ENCODE data around the gene COPZ1.

COPZ1 gene

DNA sequence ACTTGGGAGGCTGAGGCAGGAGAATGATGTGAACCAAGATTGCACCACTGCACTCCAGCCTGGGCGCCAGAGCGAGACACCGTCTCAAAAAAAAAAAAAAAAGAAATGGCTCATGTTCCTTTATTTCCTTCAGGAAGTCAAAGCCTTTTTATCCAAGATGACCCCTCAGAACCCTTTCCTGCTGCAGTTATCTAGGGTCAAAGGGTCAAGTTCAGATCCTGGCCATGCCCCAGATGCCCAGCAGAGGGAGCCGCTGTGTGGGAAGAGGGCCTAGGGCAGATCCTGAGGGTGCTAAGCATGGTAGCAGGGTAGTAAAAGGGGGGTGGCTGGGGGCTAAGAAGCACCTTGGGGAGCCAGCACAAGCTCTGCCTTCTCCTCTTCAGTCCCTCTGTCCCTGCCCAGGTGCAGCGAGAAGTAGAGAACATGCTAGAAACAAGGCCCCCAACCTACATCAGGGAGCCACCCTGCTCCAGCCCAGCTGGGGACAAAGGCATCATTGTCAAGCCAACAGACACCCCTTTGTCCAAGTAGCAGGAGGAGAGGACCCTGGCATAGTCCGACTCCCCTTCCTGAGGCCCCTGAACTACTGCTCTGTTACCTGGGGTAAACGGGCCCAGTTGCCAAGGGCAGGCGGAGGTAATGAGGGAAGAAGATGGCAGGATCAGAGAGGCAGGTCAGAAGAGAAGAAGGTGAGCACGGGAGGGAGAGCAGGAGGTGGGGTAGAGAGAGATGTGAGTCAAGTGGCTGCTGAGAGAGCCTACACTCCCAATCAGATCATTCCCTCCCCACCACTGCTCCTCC is 30.6 kb upstream of the COPZ1 start:
- no peaks in the 10 kb centered on the region for H3K36me3 ChIP-seq (ENCODE audit: control insufficient read depth in 5 of 5, insufficient read depth in 5 of 5, low read length in 5 of 5)
- H3K4me1 ChIP-seq (ENCODE audit: control insufficient read depth in 5 of 5, insufficient read depth in 5 of 5, low read length in 5 of 5) = peaks cover 0 to 2% (median 0%) of the 10 kb centered on the region in 5 donors
- H3K27me3 ChIP-seq (ENCODE audit: control insufficient read depth in 5 of 5, insufficient read depth in 4 of 5, low read length in 5 of 5) = peaks cover 3 to 8% (median 4%) of the 10 kb centered on the region in 5 donors
- no peaks in the 10 kb centered on the region for H3K9me3 ChIP-seq (ENCODE audit: control insufficient read depth in 5 of 5, low read length in 5 of 5)
- H3K9ac ChIP-seq (ENCODE audit: low read length in 5 of 5) = no peak overlapping the region
- H3K4me3 ChIP-seq (ENCODE audit: low read depth in 1 of 5, low read length in 5 of 5) = no peak overlapping the region
- no peak overlapping the region for H3K27ac ChIP-seq (ENCODE audit: low read depth, low read length)

DNA sequence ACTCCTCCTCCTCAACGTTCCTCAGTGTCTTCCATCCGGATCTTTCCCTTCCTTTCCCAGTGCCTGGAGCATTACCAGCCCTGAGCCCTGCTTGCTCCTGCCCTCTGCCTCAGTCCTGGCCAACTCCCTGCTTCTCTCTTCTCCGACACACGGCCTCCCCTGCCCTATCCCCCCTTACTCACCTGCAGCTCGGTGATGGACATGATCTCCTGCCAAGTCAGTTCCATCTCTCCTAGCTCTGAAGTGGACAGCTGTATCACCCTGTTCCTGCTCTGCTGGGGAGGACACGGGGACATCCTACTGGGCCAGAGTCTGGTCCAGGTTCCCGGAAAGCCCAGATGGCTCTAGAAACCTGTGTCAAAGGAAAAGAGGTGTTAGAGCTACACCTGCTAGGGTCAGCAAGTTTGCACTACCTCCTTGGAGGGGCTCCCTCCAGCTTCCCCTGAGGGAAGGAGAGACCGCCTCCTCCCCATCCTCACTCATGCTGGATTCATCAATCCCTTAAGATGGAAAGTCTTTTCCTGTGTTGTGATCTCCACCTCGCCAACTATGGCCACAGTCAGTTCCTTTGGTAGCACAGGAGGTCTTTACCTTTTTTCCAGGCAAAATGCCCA is 29.9 kb upstream of the COPZ1 start:
- Histone ChIP-seq H3K27ac (ENCODE audit: low read depth, low read length) (no peak overlapping the region), H3K27me3 (ENCODE audit: control insufficient read depth in 5 of 5, insufficient read depth in 4 of 5, low read length in 5 of 5) (peaks cover 6 to 11% (median 7%) of the 10 kb centered on the region in 5 donors), H3K4me1 (ENCODE audit: control insufficient read depth in 5 of 5, insufficient read depth in 5 of 5, low read length in 5 of 5) (peaks cover 0 to 2% (median 0%) of the 10 kb centered on the region in 5 donors), H3K9ac (ENCODE audit: low read length in 5 of 5) (no peak overlapping the region), H3K9me3 (ENCODE audit: control insufficient read depth in 5 of 5, low read length in 5 of 5) (no peaks in the 10 kb centered on the region), H3K4me3 (ENCODE audit: low read depth in 1 of 5, low read length in 5 of 5) (no peak overlapping the region), H3K36me3 (ENCODE audit: control insufficient read depth in 5 of 5, insufficient read depth in 5 of 5, low read length in 5 of 5) (no peaks in the 10 kb centered on the region)

DNA sequence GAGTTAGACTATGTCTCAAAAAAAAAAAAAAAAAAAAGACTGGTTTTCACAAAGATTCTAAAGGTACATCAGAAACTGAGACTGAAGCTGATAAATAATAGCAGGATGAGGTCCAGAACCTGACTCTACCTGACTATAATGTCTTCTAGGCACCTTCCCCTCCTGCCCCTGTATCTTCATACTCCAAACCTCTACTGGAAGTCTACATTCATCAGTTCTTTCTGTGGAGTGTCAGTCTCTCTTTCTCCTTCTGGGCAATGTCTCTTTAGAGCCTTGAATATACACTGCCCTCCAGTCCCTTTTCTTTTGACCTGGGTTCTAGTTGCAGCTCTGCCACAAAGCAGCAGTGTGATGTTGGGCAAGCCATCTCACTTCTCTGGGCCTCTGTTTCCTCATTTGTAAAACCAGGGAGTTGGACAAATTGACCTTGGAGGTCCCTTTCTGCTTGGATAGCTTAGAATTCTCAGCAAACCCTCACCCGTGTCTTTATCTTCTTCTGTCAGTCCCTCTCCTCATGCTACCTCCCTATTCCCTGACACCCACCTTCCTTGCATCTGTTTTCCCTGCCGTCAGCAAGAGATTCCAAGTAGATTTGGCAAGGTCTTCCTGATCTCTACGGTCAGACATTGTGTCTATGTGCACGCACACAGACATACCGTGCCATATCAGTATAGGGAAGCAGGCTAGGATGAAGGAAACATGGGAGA is 28.4 kb upstream of the COPZ1 start:
- Histone ChIP-seq H3K4me3 (ENCODE audit: low read depth in 1 of 5, low read length in 5 of 5) (no peak overlapping the region), H3K9me3 (ENCODE audit: control insufficient read depth in 5 of 5, low read length in 5 of 5) (no peaks in the 10 kb centered on the region), H3K4me1 (ENCODE audit: control insufficient read depth in 5 of 5, insufficient read depth in 5 of 5, low read length in 5 of 5) (peaks cover 2 to 13% (median 7%) of the 10 kb centered on the region in 5 donors), H3K36me3 (ENCODE audit: control insufficient read depth in 5 of 5, insufficient read depth in 5 of 5, low read length in 5 of 5) (no peaks in the 10 kb centered on the region), H3K27me3 (ENCODE audit: control insufficient read depth in 5 of 5, insufficient read depth in 4 of 5, low read length in 5 of 5) (peaks cover 9 to 24% (median 17%) of the 10 kb centered on the region in 5 donors), H3K27ac (ENCODE audit: low read depth, low read length) (no peak overlapping the region), H3K9ac (ENCODE audit: low read length in 5 of 5) (no peak overlapping the region)

DNA sequence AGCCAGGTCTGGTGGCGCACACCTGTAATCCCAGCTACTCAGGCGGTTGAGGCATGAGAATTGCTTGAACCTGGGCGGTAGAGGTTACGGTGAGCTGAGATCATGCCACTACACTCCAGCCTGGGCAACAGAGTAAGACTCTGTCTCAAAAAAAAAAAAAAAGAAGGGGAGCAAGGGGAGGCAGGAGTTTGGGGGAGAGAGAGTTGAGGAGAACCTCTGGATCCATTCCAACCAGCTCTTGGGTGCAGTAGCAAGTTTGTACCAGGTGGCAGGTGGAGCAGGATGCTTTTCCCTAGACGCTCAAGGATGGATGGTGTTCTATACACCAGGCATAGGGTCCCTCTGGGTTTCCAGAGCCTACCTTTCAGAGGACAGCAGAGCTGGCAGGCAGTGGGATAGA is 26.0 kb upstream of the COPZ1 start:
- Histone ChIP-seq H3K9me3 (ENCODE audit: control insufficient read depth in 5 of 5, low read length in 5 of 5) (no peaks in the 10 kb centered on the region), H3K27me3 (ENCODE audit: control insufficient read depth in 5 of 5, insufficient read depth in 4 of 5, low read length in 5 of 5) (peaks cover 9 to 24% (median 17%) of the 10 kb centered on the region in 5 donors), H3K4me1 (ENCODE audit: control insufficient read depth in 5 of 5, insufficient read depth in 5 of 5, low read length in 5 of 5) (peaks cover 2 to 16% (median 8%) of the 10 kb centered on the region in 5 donors), H3K9ac (ENCODE audit: low read length in 5 of 5) (no peak overlapping the region), H3K36me3 (ENCODE audit: control insufficient read depth in 5 of 5, insufficient read depth in 5 of 5, low read length in 5 of 5) (no peaks in the 10 kb centered on the region), H3K27ac (ENCODE audit: low read depth, low read length) (no peak overlapping the region), H3K4me3 (ENCODE audit: low read depth in 1 of 5, low read length in 5 of 5) (no peak overlapping the region)

DNA sequence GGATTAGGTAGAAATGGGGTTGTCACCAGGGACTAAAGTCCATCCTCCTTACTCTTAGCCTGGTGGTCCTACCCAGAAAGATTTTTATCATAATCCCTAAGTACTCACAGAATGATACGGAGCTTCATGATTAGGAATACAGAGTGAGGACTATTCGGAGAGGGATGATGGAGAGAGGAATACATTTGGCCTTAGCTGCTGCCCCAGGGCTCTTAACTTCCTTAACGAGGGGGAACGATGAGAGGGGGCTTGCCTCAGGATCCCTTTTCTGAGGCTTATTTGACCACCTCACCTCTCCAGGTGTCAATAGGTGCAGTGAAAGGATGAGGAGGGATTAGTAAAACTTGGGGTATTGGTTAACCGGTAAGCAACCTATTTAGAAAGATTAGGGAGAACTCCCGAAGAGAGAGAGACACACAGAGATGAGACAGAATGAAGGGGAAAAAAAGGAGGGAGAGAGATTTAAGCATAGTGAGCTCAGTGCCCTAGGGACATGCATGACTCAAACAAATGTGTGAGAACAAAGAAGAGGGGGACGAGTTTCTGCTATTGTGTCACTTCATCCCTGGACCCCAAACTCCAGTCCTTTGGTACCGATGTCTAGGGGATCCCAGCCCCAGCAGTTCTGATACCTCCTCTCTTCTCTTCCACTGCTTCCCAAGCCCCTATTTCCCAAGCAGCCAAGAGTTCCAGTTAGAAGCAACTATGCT is 25.3 kb upstream of the COPZ1 start:
- no peaks in the 10 kb centered on the region for H3K36me3 ChIP-seq (ENCODE audit: control insufficient read depth in 5 of 5, insufficient read depth in 5 of 5, low read length in 5 of 5)
- H3K9me3 ChIP-seq (ENCODE audit: control insufficient read depth in 5 of 5, low read length in 5 of 5) = no peaks in the 10 kb centered on the region
- H3K9ac ChIP-seq (ENCODE audit: low read length in 5 of 5) = no peak overlapping the region
- H3K27me3 ChIP-seq (ENCODE audit: control insufficient read depth in 5 of 5, insufficient read depth in 4 of 5, low read length in 5 of 5) = peaks cover 9 to 24% (median 17%) of the 10 kb centered on the region in 5 donors
- no peak overlapping the region for H3K27ac ChIP-seq (ENCODE audit: low read depth, low read length)
- peak overlapping the region in 1 of 5 donors; percentile 1 for H3K4me3 ChIP-seq (ENCODE audit: low read depth in 1 of 5, low read length in 5 of 5)
- H3K4me1 ChIP-seq (ENCODE audit: control insufficient read depth in 5 of 5, insufficient read depth in 5 of 5, low read length in 5 of 5) = peaks cover 0 to 23% (median 15%) of the 10 kb centered on the region in 5 donors

DNA sequence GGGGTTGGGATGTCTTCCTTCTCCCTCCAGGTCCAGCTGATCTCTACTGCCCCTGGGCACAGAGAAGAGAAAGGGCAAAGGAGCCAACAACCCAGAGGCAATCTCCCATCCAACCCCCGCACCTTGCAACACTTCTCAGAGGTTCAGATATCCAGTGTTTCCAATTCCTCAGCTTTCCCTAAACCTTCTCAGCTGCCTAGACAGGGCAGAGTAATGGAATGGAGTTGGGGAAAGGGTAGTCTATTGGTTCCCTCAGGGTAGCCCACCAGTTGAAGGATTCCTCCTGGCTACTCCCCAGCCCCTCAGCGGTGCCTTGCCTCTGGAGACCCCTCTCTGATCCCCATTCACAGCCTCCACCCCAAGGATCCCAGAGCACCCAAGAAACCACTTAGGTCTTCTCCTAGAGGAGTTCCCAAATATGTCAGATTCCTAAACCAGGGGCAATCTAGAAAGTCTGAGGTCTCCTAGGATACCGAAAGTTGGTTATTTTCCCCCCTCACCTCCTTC is 24.7 kb upstream of the COPZ1 start:
- H3K4me1 ChIP-seq (ENCODE audit: control insufficient read depth in 5 of 5, insufficient read depth in 5 of 5, low read length in 5 of 5) = peaks cover 0 to 23% (median 15%) of the 10 kb centered on the region in 5 donors
- no peak overlapping the region for H3K27ac ChIP-seq (ENCODE audit: low read depth, low read length)
- peaks cover 9 to 24% (median 17%) of the 10 kb centered on the region in 5 donors for H3K27me3 ChIP-seq (ENCODE audit: control insufficient read depth in 5 of 5, insufficient read depth in 4 of 5, low read length in 5 of 5)
- H3K36me3 ChIP-seq (ENCODE audit: control insufficient read depth in 5 of 5, insufficient read depth in 5 of 5, low read length in 5 of 5) = no peaks in the 10 kb centered on the region
- no peaks in the 10 kb centered on the region for H3K9me3 ChIP-seq (ENCODE audit: control insufficient read depth in 5 of 5, low read length in 5 of 5)
- H3K9ac ChIP-seq (ENCODE audit: low read length in 5 of 5) = no peak overlapping the region
- H3K4me3 ChIP-seq (ENCODE audit: low read depth in 1 of 5, low read length in 5 of 5) = peak overlapping the region in 3 of 5 donors; percentile 17 to 42 (median 23)

DNA sequence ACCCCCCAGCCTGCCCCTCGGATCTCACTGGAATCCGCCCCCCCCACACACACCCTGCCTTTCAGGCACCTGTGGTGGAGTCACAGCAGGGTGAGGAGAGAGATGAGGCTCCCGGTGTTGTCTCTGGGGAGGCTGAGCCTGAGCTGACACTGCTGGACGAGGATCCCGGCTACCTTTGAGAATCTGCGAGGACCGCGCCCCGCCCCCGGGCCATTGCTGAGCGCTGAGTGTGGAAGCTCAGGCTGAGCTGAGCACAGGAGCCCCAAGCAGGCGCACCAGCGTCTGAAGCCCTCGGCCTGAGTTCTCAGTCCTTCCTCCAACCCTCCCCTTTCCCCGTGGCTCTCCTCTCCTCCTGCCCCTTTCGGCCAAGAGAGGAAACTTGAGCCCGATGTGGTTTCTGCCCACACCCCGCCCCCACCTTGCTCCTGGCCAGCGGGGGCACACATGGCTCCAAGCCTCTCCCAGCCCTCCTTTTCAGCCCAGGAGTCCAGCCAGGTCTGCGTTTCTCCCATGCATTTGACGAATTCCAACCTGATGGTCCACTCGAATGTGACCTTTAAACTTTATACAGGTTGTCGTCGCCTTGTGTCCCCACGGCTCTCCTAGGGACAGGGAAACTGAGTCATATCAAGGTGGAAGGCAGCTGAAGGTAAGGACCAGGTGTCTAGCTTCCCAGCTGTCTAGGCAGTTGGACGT is 24.1 kb upstream of the COPZ1 start, which contains the start of gene NFE2:
TSS of gene NFE2 (minus strand) at position 284 of the 696 bp plus-strand sequence. CDS start 5,767 bp downstream, outside the sequence.
- H3K27me3 ChIP-seq (ENCODE audit: control insufficient read depth in 5 of 5, insufficient read depth in 4 of 5, low read length in 5 of 5) = peaks cover 9 to 24% (median 17%) of the 10 kb centered on the region in 5 donors
- no peak within 1 kb of the TSS for H3K27ac ChIP-seq (ENCODE audit: low read depth, low read length)
- no peaks in the 10 kb centered on the region for H3K36me3 ChIP-seq (ENCODE audit: control insufficient read depth in 5 of 5, insufficient read depth in 5 of 5, low read length in 5 of 5)
- peaks cover 0 to 23% (median 15%) of the 10 kb centered on the region in 5 donors for H3K4me1 ChIP-seq (ENCODE audit: control insufficient read depth in 5 of 5, insufficient read depth in 5 of 5, low read length in 5 of 5)
- peak within 1 kb of the TSS in 3 of 5 donors; percentile 17 to 42 (median 23) for H3K4me3 ChIP-seq (ENCODE audit: low read depth in 1 of 5, low read length in 5 of 5)
- H3K9me3 ChIP-seq (ENCODE audit: control insufficient read depth in 5 of 5, low read length in 5 of 5) = no peaks in the 10 kb centered on the region
- H3K9ac ChIP-seq (ENCODE audit: low read length in 5 of 5) = peak within 1 kb of the TSS in 1 of 5 donors; percentile 11

DNA sequence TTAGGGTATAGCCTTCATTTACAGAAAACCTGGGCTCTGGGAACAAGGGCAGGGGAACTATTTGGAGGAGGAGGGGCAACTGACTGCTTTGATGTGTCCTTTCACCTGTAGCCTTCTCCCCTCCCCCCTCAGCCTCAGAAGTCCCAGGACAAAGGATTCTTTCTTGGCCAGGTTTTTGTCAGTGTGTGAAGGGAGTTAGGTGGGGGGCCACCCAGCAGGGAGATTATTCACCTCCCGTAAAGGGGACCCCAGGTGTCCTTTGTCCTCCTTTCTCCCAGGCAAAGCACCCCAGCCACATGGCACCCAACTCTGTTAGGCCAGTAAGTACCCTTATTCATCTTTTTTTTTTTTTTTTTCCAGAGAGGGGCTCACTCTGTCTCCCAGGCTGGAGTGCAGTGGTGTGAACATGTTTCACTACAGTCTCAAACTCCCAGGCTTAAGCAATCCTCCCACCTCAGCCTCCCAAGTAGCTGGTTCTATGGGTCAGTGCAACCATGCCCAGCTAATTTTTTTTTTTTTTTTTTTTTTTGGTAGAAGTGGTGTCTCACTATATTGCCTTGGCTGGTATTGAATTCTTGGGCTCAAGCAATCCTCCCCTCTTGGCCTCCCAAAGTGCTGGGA is 23.4 kb upstream of the COPZ1 start:
- no peak overlapping the region for H3K9ac ChIP-seq (ENCODE audit: low read length in 5 of 5)
- H3K36me3 ChIP-seq (ENCODE audit: control insufficient read depth in 5 of 5, insufficient read depth in 5 of 5, low read length in 5 of 5) = no peaks in the 10 kb centered on the region
- no peak overlapping the region for H3K4me3 ChIP-seq (ENCODE audit: low read depth in 1 of 5, low read length in 5 of 5)
- H3K27ac ChIP-seq (ENCODE audit: low read depth, low read length) = no peak overlapping the region
- H3K4me1 ChIP-seq (ENCODE audit: control insufficient read depth in 5 of 5, insufficient read depth in 5 of 5, low read length in 5 of 5) = peaks cover 0 to 23% (median 15%) of the 10 kb centered on the region in 5 donors
- no peaks in the 10 kb centered on the region for H3K9me3 ChIP-seq (ENCODE audit: control insufficient read depth in 5 of 5, low read length in 5 of 5)
- H3K27me3 ChIP-seq (ENCODE audit: control insufficient read depth in 5 of 5, insufficient read depth in 4 of 5, low read length in 5 of 5) = peaks cover 9 to 24% (median 17%) of the 10 kb centered on the region in 5 donors

Data from subcutaneous abdominal adipose tissue (tissue), 5 donors.